ENCODE data around the gene GOLGA6L1.

The GOLGA6L1 gene

GRCh38 chr15:23081271-23081670, 55.4 kb downstream of the GOLGA6L1 start:
- TF ChIP-seq CTCF (conservative IDR thresholded peaks at IDR 0.05; ENCODE audit: low read depth), result no peak
- H3K27ac ChIP-seq, result no peak overlapping the region
- POLR2A ChIA-PET (ENCODE audit: low non-redundant PET), result no interaction called here
- CTCF ChIA-PET, result no interaction called here
- DNase-seq (ENCODE audit: low spot score), result no peak

GRCh38 chr15:23079766-23080165, 56.9 kb downstream of the GOLGA6L1 start:
- no peak overlapping the region for H3K27ac ChIP-seq
- no peak for TF ChIP-seq CTCF (conservative IDR thresholded peaks at IDR 0.05; ENCODE audit: low read depth)
- ChIA-PET POLR2A (ENCODE audit: low non-redundant PET) (no interaction called here), CTCF (no interaction called here)
- no peak for DNase-seq (ENCODE audit: low spot score)
